HepG2 (cell line): Measurements from ENCODE around the gene POGLUT2. TPM values are rescaled to one million over a fixed set of nuclear protein-coding genes. Genes with fewer than 3 reads are reported as not detected.

Source experiments
- ADNP ChIP-seq: sonication (generic); formaldehyde crosslinking; IDR thresholded peaks from 2 replicates; pipeline ENCODE4 v1.4.0; 2020; ENCODE audit warnings: missing genetic modification reagents
- AKNA ChIP-seq: sonication (generic); formaldehyde crosslinking; IDR thresholded peaks from 2 replicates; pipeline ENCODE4 v1.4.0; 2020; ENCODE audit warnings: missing genetic modification reagents, borderline replicate concordance
- BCLAF1 ChIP-seq: fragments of 450-650 bp; IDR thresholded peaks from 2 replicates; pipeline ENCODE4 v1.6.1; 2017; ENCODE audit warnings: mild to moderate bottlenecking
- KLF15 ChIP-seq: sonication (generic); formaldehyde crosslinking; IDR thresholded peaks from 2 replicates; pipeline ENCODE4 v1.8.1; 2023; ENCODE audit warnings: borderline replicate concordance, mild to moderate bottlenecking, inconsistent platforms, missing genetic modification reagents, mixed read lengths
- MEIS2 ChIP-seq: sonication (generic); formaldehyde crosslinking; IDR thresholded peaks from 2 replicates; pipeline ENCODE4 v1.9.0; 2021; ENCODE audit warnings: mild to moderate bottlenecking, missing genetic modification reagents
- NFATC3 ChIP-seq: sonication (generic); formaldehyde crosslinking; IDR thresholded peaks from 2 replicates; pipeline ENCODE4 v1.5.1; 2020; ENCODE audit warnings: mild to moderate bottlenecking, missing genetic modification reagents
- PHF21A ChIP-seq: sonication (generic); formaldehyde crosslinking; IDR thresholded peaks from 2 replicates; pipeline ENCODE4 v1.5.0; 2020; ENCODE audit warnings: mild to moderate bottlenecking, missing genetic modification reagents
- RFX5 ChIP-seq: IDR thresholded peaks from 2 replicates; pipeline ENCODE4 v1.6.1; 2011; ENCODE audit warnings: low read depth, low read length, improper control_type of control experiment
- RXRB ChIP-seq: IDR thresholded peaks from 2 replicates; pipeline ENCODE4 v1.6.1; 2016; ENCODE audit warnings: borderline replicate concordance, missing genetic modification reagents, missing compliant biosample characterization
- SAFB2 ChIP-seq: sonication (generic); formaldehyde crosslinking; IDR thresholded peaks from 2 replicates; pipeline ENCODE4 v1.5.1; 2020; ENCODE audit warnings: missing genetic modification reagents, low read depth, mild to moderate bottlenecking, borderline replicate concordance
- SCMH1 ChIP-seq: sonication (generic); formaldehyde crosslinking; IDR thresholded peaks from 2 replicates; pipeline ENCODE4 v1.9.0; 2021; ENCODE audit warnings: missing genetic modification reagents, mild to moderate bottlenecking, borderline replicate concordance
- SIN3B ChIP-seq: fragments of 150-350 bp; IDR thresholded peaks from 2 replicates; pipeline ENCODE4 v1.6.1; 2014; ENCODE audit warnings: low read length
- SIX1 ChIP-seq: sonication (generic); formaldehyde crosslinking; IDR thresholded peaks from 2 replicates; pipeline ENCODE4 v1.4.0; 2020; ENCODE audit warnings: missing genetic modification reagents, borderline replicate concordance
- SKI ChIP-seq: fragments of 450-650 bp; IDR thresholded peaks from one replicate; pipeline ENCODE4 v1.6.1; 2018; ENCODE audit warnings: mild to moderate bottlenecking; ENCODE audit not compliant: partially characterized antibody
- SPEN ChIP-seq: sonication (generic); formaldehyde crosslinking; IDR thresholded peaks from 2 replicates; pipeline ENCODE4 v1.5.1; 2020; ENCODE audit warnings: low read depth, mild to moderate bottlenecking, missing genetic modification reagents
- TMF1 ChIP-seq: sonication (generic); formaldehyde crosslinking; IDR thresholded peaks from 2 replicates; pipeline ENCODE4 v1.8.1; 2022; ENCODE audit warnings: low read depth, missing genetic modification reagents
- ZNF230 ChIP-seq: sonication (generic); formaldehyde crosslinking; IDR thresholded peaks from 2 replicates; pipeline ENCODE4 v1.4.0; 2020; ENCODE audit warnings: mild to moderate bottlenecking, missing genetic modification reagents
- ZNF253 ChIP-seq: sonication (generic); formaldehyde crosslinking; IDR thresholded peaks from 2 replicates; pipeline ENCODE4 v1.8.0; 2022; ENCODE audit warnings: mild to moderate bottlenecking, missing genetic modification reagents, borderline replicate concordance
- ZNF552 ChIP-seq: sonication (generic); formaldehyde crosslinking; IDR thresholded peaks from 2 replicates; pipeline ENCODE4 v1.9.0; 2022; ENCODE audit warnings: missing genetic modification reagents, mild to moderate bottlenecking, borderline replicate concordance
- ZNF790 ChIP-seq: sonication (generic); formaldehyde crosslinking; IDR thresholded peaks from 2 replicates; pipeline ENCODE4 v1.8.0; 2022; ENCODE audit warnings: missing genetic modification reagents, mild to moderate bottlenecking, borderline replicate concordance
- polyA plus RNA-seq, 8 experiments: library from polyadenylated mRNA; depleted of rRNA in 3 of 8; stranded (reverse) in 7 of 8; unstranded in 1 of 8; fragments of >200 nt; fragmentation: Illumina TruSeq in 4 of 8; extraction: Trizol in 4 of 8; gene quantifications; 2 replicates each; pipeline versions ENCODE4 v1.2.1 to v1.2.3, GENCODE V29; 2011 to 2016; ENCODE audit warnings: low read depth in 4 of 8, missing spikeins in 1 of 8, mixed read lengths in 1 of 8; ENCODE audit not compliant: insufficient read depth in 1 of 8
- total RNA-seq, 5 experiments: library from RNA; depleted of rRNA; stranded (reverse); fragments of >200 nt; fragmentation: Illumina TruSeq; extraction: Trizol; gene quantifications; 2 replicates each; pipeline ENCODE4 v1.2.3, GENCODE V29; 2016; ENCODE audit warnings: low read depth in 1 of 5
- TF ChIP-seq, protein P1 (sequence below): sonication (generic); formaldehyde crosslinking; IDR thresholded peaks from 2 replicates; pipeline ENCODE4 v1.5.1; 2020; ENCODE audit warnings: mild to moderate bottlenecking, missing genetic modification reagents, moderate library complexity

The POGLUT2 gene
- total and polyA plus RNA-seq, 2 of the 13 experiments (the other 11 are each of a cell fraction or from before 2014, with no cell fraction given): 18.0 to 26.1 TPM

DNA sequence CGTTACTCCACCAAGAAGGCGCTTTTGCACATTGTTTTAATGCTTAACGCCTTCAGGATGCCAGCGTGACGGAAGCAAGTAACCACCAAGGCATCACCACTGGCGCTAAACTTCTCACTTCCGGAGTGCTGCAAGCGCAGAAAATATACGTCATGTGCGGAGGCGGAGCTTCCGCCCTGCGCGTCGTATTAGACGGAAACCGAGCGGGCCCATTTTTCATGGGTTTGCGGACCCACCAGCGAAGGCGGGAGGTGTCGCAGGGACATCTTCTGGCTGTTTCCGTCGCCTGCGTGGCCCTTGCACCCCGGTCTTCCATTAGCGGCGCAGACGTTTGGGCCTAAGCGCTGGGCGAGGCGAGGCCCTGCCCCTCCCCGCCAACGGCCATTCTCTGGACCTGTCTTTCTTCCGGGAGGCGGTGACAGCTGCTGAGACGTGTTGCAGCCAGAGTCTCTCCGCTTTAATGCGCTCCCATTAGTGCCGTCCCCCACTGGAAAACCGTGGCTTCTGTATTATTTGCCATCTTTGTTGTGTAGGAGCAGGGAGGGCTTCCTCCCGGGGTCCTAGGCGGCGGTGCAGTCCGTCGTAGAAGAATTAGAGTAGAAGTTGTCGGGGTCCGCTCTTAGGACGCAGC, 47.0 kb upstream of the POGLUT2 start, which contains the start of gene ERCC5 (continued):
- TF ChIP-seq AKNA (CRISPR knock-in tag) (no peak), ZNF253 (no peak), SIN3B (peak; percentile 92), SKI (peak; percentile 46), MEIS2 (CRISPR knock-in tag) (peak; percentile 96), BCLAF1 (no peak), PHF21A (CRISPR knock-in tag) (peak; percentile 87), SIX1 (CRISPR knock-in tag) (0 out of 2 replicates have a peak, but pooled peaks have one; percentile 34), RXRB (CRISPR knock-in tag) (peak; percentile 79), ZNF230 (peak; percentile 68), SPEN (CRISPR knock-in tag) (peak; percentile 97), ZNF552 (CRISPR knock-in tag) (no peak), KLF15 (CRISPR knock-in tag) (0 out of 2 replicates have a peak, but pooled peaks have one; percentile 60), TMF1 (CRISPR knock-in tag) (peak; percentile 75; the same call in 1 of the 2 replicates), SCMH1 (CRISPR knock-in tag) (no peak), RFX5 (peak; percentile 46; the same call in 1 of the 2 replicates), ZNF790 (CRISPR knock-in tag) (no peak; the same call in 1 of the 2 replicates), SAFB2 (CRISPR knock-in tag) (peak; percentile 63; the same call in 1 of the 2 replicates), ADNP (CRISPR knock-in tag) (no peak), NFATC3 (CRISPR knock-in tag) (no peak)
- TF ChIP-seq, protein P1, sequence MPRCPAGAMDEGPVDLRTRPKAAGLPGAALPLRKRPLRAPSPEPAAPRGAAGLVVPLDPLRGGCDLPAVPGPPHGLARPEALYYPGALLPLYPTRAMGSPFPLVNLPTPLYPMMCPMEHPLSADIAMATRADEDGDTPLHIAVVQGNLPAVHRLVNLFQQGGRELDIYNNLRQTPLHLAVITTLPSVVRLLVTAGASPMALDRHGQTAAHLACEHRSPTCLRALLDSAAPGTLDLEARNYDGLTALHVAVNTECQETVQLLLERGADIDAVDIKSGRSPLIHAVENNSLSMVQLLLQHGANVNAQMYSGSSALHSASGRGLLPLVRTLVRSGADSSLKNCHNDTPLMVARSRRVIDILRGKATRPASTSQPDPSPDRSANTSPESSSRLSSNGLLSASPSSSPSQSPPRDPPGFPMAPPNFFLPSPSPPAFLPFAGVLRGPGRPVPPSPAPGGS (CRISPR knock-in tag): 0 out of 2 replicates have a peak, but pooled peaks have one; percentile 82
